PFSK-1 (cell line): Measurements from ENCODE around the gene LILRB3.
A peak's percentile ranks its signal among the peaks of the same experiment; 100 is the strongest.

ENCODE experiments used
- FOXP2 ChIP-seq: optimal IDR thresholded peaks from 2 replicates; pipeline ENCODE3; 2011; ENCODE audit warnings: borderline replicate concordance, control low read depth, inconsistent platforms; ENCODE audit not compliant: insufficient read depth; ENCODE audit errors: extremely low read length, extremely low read depth
- POLR2AphosphoS5 ChIP-seq: IDR thresholded peaks from 2 replicates; pipeline ENCODE4 v1.6.1; 2012; ENCODE audit warnings: low read depth, mild to moderate bottlenecking, control low read depth, low read length, moderate library complexity
- REST ChIP-seq, 2 experiments: IDR thresholded peaks; 2 replicates each; pipeline versions ENCODE4 v1.6.1 to v1.8.0; 2011 to 2012; ENCODE audit warnings: low read depth in 2 of 2, low read length in 2 of 2, control low read depth in 1 of 2, inconsistent platforms in 1 of 2, mild to moderate bottlenecking in 1 of 2, moderate library complexity in 1 of 2; ENCODE audit not compliant: insufficient read depth in 1 of 2
- SIN3A ChIP-seq: IDR thresholded peaks from 2 replicates; pipeline ENCODE4 v1.6.1; 2012; ENCODE audit warnings: mild to moderate bottlenecking, low read length, moderate library complexity, borderline replicate concordance; ENCODE audit not compliant: insufficient read depth
- TAF1 ChIP-seq: IDR thresholded peaks from 2 replicates; pipeline ENCODE4 v1.6.1; 2012; ENCODE audit warnings: low read length, control low read depth, borderline replicate concordance; ENCODE audit not compliant: insufficient read depth

Gene LILRB3

DNA sequence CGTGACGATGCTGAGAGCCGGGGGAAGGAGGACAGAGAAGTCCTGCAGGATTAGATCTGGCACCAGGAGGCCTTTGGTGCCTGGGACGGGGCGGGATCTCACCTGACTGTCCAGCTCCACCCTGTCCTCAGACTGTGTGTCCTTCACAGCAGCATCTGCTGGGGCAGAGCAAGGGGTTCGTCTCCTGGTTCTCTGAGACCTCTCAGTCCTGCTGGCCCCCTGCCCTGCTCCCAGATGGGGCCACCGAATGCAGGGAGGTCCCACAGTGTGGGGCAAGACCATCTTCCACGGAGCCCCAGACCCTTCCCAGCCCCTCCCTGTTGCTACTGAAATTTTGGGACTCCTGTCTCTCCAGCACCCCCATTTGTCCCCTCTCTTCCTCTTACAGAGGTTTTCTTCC, 4.5 kb downstream of the LILRB3 start:
- no peak for TF ChIP-seq TAF1
- no peak for TF ChIP-seq SIN3A
- TF ChIP-seq FOXP2 = no peak
- no peak for TF ChIP-seq POLR2AphosphoS5
- no peak for TF ChIP-seq REST (IDR thresholded peaks at IDR 0.05; ENCODE audit: insufficient read depth in 1 of 2, low read depth in 2 of 2, low read length in 2 of 2)

GRCh38 chr19:54216869-54217268, 5.9 kb downstream of the LILRB3 start:
- no peak for TF ChIP-seq TAF1
- TF ChIP-seq POLR2AphosphoS5 = no peak
- TF ChIP-seq SIN3A = no peak
- TF ChIP-seq FOXP2 = no peak
- no peak for TF ChIP-seq REST (IDR thresholded peaks at IDR 0.05; ENCODE audit: insufficient read depth in 1 of 2, low read depth in 2 of 2, low read length in 2 of 2)

DNA sequence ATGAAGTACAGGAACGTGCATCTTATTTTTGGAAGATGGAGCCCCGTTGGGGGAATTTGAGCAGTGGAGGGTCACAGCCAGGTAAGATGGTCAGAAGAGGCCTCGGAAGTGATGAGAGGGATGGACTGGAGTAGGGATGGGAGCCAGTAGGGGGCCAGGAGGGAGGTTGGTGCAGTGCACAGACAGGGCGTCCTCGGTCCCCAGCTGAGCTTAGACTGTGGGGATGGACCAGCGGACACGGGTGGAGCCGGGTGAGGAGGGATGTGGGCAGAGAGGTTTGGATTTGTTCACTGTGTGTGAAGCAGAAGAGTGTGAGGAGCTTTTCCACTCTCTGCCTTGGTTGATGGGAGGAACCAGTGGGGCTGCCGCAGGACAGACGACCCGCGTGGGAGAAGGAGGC, 11.6 kb downstream of the LILRB3 start:
- no peak; the same call in 1 of the 2 replicates for TF ChIP-seq POLR2AphosphoS5

GRCh38 chr19:54209811-54210494, 12.9 kb downstream of the LILRB3 start:
- peak; percentile 34 for TF ChIP-seq FOXP2
- TF ChIP-seq POLR2AphosphoS5 = no peak; the same call in 1 of the 2 replicates
- no peak for TF ChIP-seq TAF1
- peak; percentile 54; the same call in 1 of the 2 replicates for TF ChIP-seq SIN3A

DNA sequence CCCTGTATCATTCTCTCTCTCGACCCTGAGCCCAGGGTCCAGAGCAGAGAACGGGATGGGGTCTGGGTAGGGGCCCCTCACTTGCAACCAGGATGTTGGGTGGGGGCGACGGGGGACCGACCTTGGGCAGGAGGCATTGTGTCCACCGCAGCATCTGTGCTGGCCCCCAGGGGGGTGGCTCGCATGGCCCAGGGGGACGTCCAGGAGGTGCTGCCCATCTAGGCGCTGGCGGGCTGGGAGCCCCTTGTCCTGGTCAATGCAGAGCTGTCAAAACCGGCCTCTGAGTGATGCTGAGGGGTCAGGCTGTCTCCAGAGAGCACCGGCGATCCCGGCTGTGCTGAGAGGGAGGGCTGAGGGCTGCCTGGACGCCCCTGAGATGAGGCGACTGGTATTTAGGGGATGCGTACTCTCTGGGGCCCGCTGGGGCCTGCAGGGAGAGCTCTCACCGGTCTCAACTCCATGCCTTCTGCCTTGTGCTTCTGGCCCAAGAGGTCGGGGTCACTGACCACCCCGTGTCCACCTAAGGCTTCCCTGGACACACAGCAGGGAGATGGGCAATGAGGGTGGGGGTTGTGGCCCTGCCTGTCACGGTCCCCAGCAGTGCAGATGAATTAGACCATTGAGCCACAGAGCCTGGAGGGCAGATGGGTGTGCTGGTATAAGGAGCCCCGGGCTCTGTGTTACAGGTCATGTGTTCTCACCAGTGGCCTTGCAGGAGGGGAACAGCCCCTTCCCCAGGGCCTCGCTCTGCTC, 13.6 kb downstream of the LILRB3 start:
- TF ChIP-seq SIN3A = peak; percentile 29; the same call in 1 of the 2 replicates
- TF ChIP-seq POLR2AphosphoS5 = peak; percentile 14; the same call in 1 of the 2 replicates
- TF ChIP-seq FOXP2 = peak; percentile 2
- TF ChIP-seq REST (IDR thresholded peaks at IDR 0.05; ENCODE audit: insufficient read depth in 1 of 2, low read depth in 2 of 2, low read length in 2 of 2) = no peak
- TF ChIP-seq TAF1 = no peak

GRCh38 chr19:54208784-54209057, 14.1 kb downstream of the LILRB3 start:
- no peak for TF ChIP-seq REST (IDR thresholded peaks at IDR 0.05; ENCODE audit: insufficient read depth in 1 of 2, low read depth in 2 of 2, low read length in 2 of 2)
- peak; percentile 72 for TF ChIP-seq POLR2AphosphoS5
